ENCODE data around the gene LAMC3.

- TF ChIP-seq EZH2 (IDR thresholded peaks at IDR 0.05; ENCODE audit: insufficient read depth, poor library complexity, severe bottlenecking) (no peak), EZH2phosphoT487 (IDR thresholded peaks at IDR 0.05; ENCODE audit: insufficient read depth, low read depth) (no peak)
Measured at GRCh38 chr9:131013771-131014676, 5.0 kb downstream of the LAMC3 start.
